Tibial artery (tissue), 4 donors: ENCODE measurements around the gene CCDC97.

Experiments
- DNase-seq, 2 donors: peaks; one replicate each; pipeline ENCODE4 v3.0.0-alpha.2; 2019
- H3K27ac ChIP-seq, 2 donors: fragments of 200-600 bp; sonication (generic) in 1 of 2; 1 replicate in 1 of 2; 2 replicates in 1 of 2; pipeline ENCODE4 v1.5.1; 2018 to 2019; ENCODE audit warnings: mild to moderate bottlenecking in 1 of 2
- H3K27me3 ChIP-seq, 2 donors: fragments of 200-600 bp; sonication (generic) in 1 of 2; one replicate each; pipeline versions ENCODE4 v1.5.1 to v1.6.0; 2016 to 2019
- H3K36me3 ChIP-seq, 3 donors: fragments of 200-600 bp; sonication (generic) in 2 of 3; one replicate each; pipeline ENCODE4 v1.5.1; 2016 to 2019; ENCODE audit warnings: mild to moderate bottlenecking in 2 of 3
- H3K4me1 ChIP-seq, 4 donors: fragments of 200-600 bp; sonication (generic) in 2 of 4; 1 replicate in 3 of 4; 2 replicates in 1 of 4; pipeline ENCODE4 v1.5.1; 2016 to 2019
- H3K4me3 ChIP-seq, 2 donors: fragments of 200-600 bp; sonication (generic) in 1 of 2; 1 replicate in 1 of 2; 2 replicates in 1 of 2; pipeline ENCODE4 v1.5.1; 2018 to 2019; ENCODE audit warnings: mild to moderate bottlenecking in 2 of 2
- H3K9me3 ChIP-seq, 3 donors: fragments of 200-600 bp; sonication (generic) in 1 of 3; one replicate each; pipeline ENCODE4 v1.5.1; 2016 to 2019
- CTCF ChIP-seq, 2 experiments: fragments of 200-600 bp in 1 of 2; fragments of 450-650 bp in 1 of 2; IDR thresholded peaks; one replicate each; pipeline ENCODE4 v1.5.1; 2017 to 2019; ENCODE audit warnings: antibody characterized with exemption in 2 of 2, mild to moderate bottlenecking in 1 of 2, moderate library complexity in 1 of 2
- intact Hi-C: fragments of 100-400 bp; cut with DNase I; formaldehyde crosslinking; loops from one replicate; pipeline ENCODE4 v1.15.0; 2023; ENCODE audit warnings: low total_unique reads

CCDC97 gene

GRCh38 chr19:41295499-41295898, 14.5 kb upstream of the CCDC97 start:
- Histone ChIP-seq H3K36me3 (peaks cover 48 to 77% (median 66%) of the 10 kb centered on the region in 3 donors), H3K9me3 (no peaks in the 10 kb centered on the region), H3K4me3 (no peak overlapping the region), H3K27me3 (no peaks in the 10 kb centered on the region), H3K4me1 (peaks cover 0 to 48% (median 44%) of the 10 kb centered on the region in 4 donors), H3K27ac (no peak overlapping the region)
- TF ChIP-seq CTCF (IDR thresholded peaks at IDR 0.05), result no peak
- DNase-seq, result no peak
- intact Hi-C loops, result no loop called here

GRCh38 chr19:41296433-41296871, 13.5 kb upstream of the CCDC97 start:
- DNase-seq, result no peak
- Histone ChIP-seq H3K4me3 (no peak overlapping the region), H3K9me3 (no peaks in the 10 kb centered on the region), H3K36me3 (peaks cover 40 to 77% (median 64%) of the 10 kb centered on the region in 3 donors), H3K27ac (peak overlapping the region; percentile 74 to 82), H3K4me1 (peaks cover 0 to 56% (median 48%) of the 10 kb centered on the region in 4 donors), H3K27me3 (no peaks in the 10 kb centered on the region)
- intact Hi-C loops, result no loop called here
- TF ChIP-seq CTCF (IDR thresholded peaks at IDR 0.05), result no peak

GRCh38 chr19:41297628-41298347, 12.2 kb upstream of the CCDC97 start:
- no peak for TF ChIP-seq CTCF (IDR thresholded peaks at IDR 0.05)
- no peak overlapping the region for H3K4me3 ChIP-seq
- H3K36me3 ChIP-seq, result peaks cover 31 to 76% (median 63%) of the 10 kb centered on the region in 3 donors
- no peaks in the 10 kb centered on the region for H3K9me3 ChIP-seq
- intact Hi-C loops, result no loop called here
- H3K27ac ChIP-seq, result peak overlapping the region; percentile 74 to 82
- peak in 1 of 2 donors; percentile 70 for DNase-seq
- H3K27me3 ChIP-seq, result no peaks in the 10 kb centered on the region
- peaks cover 0 to 56% (median 48%) of the 10 kb centered on the region in 4 donors for H3K4me1 ChIP-seq

GRCh38 chr19:41298348-41298964, 11.5 kb upstream of the CCDC97 start:
- H3K4me3 ChIP-seq, result no peak overlapping the region
- peaks cover 34 to 76% (median 63%) of the 10 kb centered on the region in 3 donors for H3K36me3 ChIP-seq
- peak; percentile 84 to 87 for DNase-seq
- intact Hi-C loops, result no loop called here
- peak overlapping the region; percentile 74 to 82 for H3K27ac ChIP-seq
- no peaks in the 10 kb centered on the region for H3K27me3 ChIP-seq
- H3K9me3 ChIP-seq, result no peaks in the 10 kb centered on the region
- no peak for TF ChIP-seq CTCF (IDR thresholded peaks at IDR 0.05)
- peaks cover 0 to 56% (median 48%) of the 10 kb centered on the region in 4 donors for H3K4me1 ChIP-seq

GRCh38 chr19:41299046-41299754, 10.8 kb upstream of the CCDC97 start:
- Histone ChIP-seq H3K27me3 (no peaks in the 10 kb centered on the region), H3K4me1 (peaks cover 0 to 56% (median 48%) of the 10 kb centered on the region in 4 donors), H3K9me3 (no peaks in the 10 kb centered on the region), H3K36me3 (peaks cover 34 to 76% (median 63%) of the 10 kb centered on the region in 3 donors), H3K27ac (peak overlapping the region; percentile 74 to 82), H3K4me3 (no peak overlapping the region)
- intact Hi-C loops, result no loop called here
- TF ChIP-seq CTCF (IDR thresholded peaks at IDR 0.05), result no peak
- DNase-seq, result peak; percentile 75 to 88
